ENCODE results near the gene GUCY1A2.

The GUCY1A2 gene

GRCh38 chr11:106961048-106961447 is 57.2 kb downstream of the GUCY1A2 start:
- H3K27ac ChIP-seq, result peak overlapping the region; percentile 45

GRCh38 chr11:106959800-106960199 is 58.5 kb downstream of the GUCY1A2 start:
- no peak for TF ChIP-seq CTCF (conservative IDR thresholded peaks at IDR 0.05)
- no peak overlapping the region for H3K27ac ChIP-seq

More at GRCh38 chr11:106961048-106961447, 57.2 kb downstream of the GUCY1A2 start:
- TF ChIP-seq CTCF (conservative IDR thresholded peaks at IDR 0.05), result no peak

DNA sequence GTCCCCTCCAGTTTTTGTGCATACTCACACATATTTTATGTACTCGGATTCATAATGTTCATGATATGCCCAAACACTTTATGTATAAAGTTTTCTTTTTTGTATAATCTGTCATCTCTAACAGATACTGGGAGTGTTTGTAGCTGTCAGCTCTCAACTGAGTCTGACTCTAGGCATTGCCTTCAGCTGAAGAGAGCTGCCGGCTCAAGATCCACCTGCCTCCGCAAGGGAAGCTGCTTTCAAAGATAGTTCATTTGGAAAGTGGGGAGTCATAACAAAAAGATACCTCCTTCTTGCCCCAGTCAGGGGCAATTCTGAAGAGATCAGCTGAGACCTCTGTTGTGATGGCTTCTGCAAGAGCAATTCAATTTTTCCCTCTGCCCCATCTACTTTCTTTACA is 58.9 kb downstream of the GUCY1A2 start:
- H3K27ac ChIP-seq, result no peak overlapping the region
- no peak for TF ChIP-seq CTCF (conservative IDR thresholded peaks at IDR 0.05)

- no peak for TF ChIP-seq CTCF (conservative IDR thresholded peaks at IDR 0.05)
- H3K27ac ChIP-seq, result no peak overlapping the region
These were observed 59.6 kb downstream of the GUCY1A2 start for GRCh38 chr11:106958517-106959248.

DNA sequence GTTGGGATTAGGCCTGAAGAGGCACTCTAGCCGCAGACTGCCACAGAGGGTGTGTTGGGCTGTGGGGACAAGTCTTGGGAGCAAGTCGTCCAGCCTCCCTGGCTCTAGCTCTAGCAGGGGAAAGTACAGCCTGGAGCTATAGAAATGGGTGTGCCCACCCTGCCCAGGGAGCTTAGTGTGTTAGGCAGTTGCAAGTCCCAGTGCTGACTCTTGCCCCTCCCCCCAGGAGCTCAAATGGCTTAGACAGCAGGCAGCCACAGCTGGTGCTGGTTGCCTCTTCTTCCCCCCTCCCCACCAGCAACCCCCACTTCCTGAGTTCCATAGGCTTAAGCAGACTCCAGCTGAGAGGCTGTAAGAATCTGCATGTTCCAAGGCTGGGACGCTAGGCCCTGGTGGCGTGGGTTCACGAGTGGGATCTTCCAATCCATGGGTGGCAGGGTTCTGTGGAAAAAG is 61.2 kb downstream of the GUCY1A2 start:
- no peak for TF ChIP-seq CTCF (conservative IDR thresholded peaks at IDR 0.05)
- H3K27ac ChIP-seq, result no peak overlapping the region

DNA sequence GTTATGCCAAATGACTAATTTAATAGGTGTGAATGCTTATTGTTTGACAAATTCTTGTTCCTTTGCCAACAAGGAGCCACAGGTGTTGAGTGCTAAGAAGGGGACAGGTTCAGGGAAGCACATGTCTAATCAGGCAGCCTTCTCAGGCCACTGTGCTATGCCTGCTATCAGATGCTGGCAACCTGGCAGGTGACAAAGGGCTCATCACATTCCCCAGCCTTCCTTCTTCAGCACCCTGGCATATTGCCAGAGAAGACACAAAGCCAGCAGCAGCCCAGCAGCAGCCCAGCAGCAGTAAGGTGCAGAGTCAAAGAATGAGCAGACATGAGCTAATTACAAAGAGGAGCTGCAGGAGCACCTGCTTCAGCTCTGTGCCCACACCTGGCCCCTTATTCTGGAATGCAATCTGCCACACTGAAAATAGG is 68.2 kb downstream of the GUCY1A2 start:
- no peak for TF ChIP-seq CTCF (conservative IDR thresholded peaks at IDR 0.05)
- H3K27ac ChIP-seq, result 0 out of 2 replicates have a peak overlapping the region, but pooled peaks have one; percentile 2

- TF ChIP-seq CTCF (conservative IDR thresholded peaks at IDR 0.05), result no peak
- no peak overlapping the region for H3K27ac ChIP-seq
These were observed 75.2 kb downstream of the GUCY1A2 start for GRCh38 chr11:106943089-106943488.
